Stimulated activated CD8-positive, alpha-beta memory T cell treated with anti-CD3 and anti-CD28 coated beads, Interleukin-7, amount 100 ng/mL, for 4 hours (primary cell): ENCODE data around the gene TRMT11.
"Not testable (repeated sequence)": the region's sequence is repeated elsewhere in the genome, so short reads cannot be mapped to it uniquely, and the experiment has no call there.

Experiments used
- DNase-seq, 2 donors: peaks; one replicate each; pipeline ENCODE4 v3.0.0-alpha.2; 2020; ENCODE audit warnings: low read depth in 2 of 2

Gene TRMT11

DNA sequence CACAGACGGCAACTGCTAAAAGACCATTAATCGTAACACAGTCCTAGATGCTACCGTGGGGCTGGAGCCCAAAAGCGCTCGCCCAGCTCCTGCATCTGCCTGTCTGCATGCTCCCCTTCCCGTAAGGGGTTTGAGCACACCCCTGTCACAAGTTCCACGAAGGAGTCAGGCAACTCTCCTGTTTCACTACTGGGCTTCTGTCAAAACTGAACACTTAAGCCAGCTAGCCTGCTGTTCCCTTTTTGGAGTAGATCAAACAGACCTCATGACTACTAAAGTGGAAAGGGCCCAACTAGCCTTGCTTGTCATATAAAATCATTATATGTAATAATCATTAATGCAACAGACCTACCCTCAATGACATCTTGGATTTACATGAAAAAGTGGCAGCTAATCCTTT lies 61.3 kb downstream of the TRMT11 start:
- no peak for DNase-seq

DNA sequence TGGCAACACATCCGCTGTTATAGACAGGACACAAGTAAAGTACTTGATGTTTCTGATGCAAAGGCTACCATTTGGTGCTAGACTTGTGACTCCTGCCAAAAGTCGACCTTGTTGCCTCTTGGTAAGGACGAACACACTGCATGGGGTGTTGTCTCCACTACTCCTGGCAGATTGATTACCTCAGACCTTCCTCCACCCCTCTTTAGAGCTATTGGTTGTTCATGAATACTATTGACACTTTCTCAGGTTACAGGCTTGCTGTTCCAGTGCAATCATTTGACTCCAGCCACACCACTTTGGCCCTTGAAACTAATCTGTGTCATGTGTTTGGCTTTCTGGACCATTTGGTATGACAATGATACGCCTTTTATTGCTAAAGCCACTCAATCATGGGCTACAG lies 62.3 kb downstream of the TRMT11 start:
- no peak for DNase-seq

DNA sequence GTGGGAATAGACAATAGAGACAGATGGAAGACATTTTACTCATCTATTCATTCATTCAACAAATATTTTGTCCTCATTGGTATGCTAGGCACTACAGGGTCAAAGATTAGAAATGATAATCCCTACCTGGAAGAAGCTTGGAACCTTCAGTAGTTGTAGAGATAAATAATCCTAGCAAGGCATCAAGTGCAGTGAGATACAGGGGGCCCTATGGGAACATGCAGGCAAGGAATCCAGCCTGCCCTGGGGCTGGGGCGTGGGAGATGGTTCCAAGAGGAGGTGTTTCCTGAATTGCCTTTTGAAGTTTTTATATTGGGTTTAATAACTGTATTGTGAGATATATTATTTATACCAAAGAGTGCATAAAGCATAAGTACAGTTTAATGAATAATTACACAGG lies 64.5 kb downstream of the TRMT11 start:
- DNase-seq, result no peak

DNA sequence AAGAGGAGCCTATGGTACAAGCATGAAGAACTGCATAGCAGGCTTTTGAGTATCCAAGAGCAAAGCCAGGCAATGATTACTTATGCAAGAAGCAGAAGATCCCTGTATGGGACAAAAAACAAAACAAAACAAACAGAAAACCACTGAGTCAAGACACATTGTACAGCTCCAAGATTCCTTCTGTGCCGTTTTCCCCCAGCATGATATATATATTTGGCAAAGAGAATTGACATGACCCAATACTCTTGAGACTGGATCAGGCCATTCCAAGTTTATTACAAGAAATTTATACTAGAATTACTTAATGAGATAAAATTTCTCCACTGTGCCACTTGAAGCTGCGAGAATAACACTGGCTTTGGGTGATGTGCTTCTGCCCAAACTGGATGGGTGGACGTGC lies 65.5 kb downstream of the TRMT11 start:
- no peak for DNase-seq

DNA sequence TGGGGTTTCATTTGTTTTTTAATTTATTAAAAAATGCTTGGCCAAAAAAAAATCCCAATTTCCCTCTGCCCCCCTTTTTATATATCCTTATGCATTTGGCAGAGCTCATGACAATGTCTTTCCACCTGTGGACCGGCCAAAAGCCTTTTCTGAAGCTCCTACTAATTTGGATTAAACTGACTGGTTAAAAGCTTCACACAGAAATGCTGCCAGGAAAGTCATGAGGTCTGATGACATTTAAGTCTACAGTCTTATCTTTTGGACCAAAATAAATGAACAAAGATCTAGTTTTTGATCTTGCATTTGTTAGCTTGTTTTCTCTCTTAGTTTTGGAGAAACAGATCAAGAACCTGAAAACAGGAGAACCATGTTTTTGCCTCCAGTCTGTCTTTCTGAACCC lies 66.1 kb downstream of the TRMT11 start:
- no peak for DNase-seq

DNA sequence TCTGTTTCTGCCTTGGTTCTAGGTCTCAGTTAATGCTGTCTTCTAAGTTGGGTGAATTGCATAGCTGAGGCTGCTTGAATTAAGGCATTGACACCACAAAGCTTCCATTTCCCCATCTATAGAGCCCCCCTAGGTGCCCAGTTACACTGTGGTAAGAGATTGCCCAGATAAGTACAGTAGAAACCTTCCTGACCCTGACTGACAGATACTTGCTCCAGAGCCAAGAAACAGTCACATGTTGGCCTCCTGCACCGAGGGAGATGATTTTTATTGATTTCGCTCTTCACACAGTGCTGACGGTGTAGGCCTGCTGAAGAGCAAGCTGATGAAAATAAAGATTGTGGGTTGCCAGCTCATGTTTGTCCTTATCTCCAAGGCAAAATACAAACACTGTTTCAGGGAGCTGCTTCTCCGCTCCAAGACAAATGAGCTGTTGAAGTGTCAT lies 67.9 kb downstream of the TRMT11 start:
- DNase-seq, result no peak

DNA sequence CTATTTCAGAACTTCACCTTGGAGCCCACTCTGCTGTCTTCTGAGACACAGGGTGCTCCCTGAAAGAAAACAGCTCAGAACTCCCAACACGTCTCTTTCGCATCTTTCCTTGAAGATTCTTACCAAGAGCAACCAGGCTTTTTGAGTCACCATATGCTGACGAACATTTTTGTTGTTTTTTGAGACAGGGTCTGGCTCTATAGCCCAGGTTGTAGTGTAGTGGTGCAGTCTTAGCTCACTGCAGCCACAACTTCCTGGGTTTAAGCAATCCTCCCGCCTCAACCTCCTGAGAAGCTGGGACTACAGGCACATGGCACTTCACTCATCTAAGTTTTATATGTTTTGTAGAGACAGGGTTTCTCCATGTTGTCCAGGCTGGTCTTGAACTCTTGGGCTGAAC lies 68.5 kb downstream of the TRMT11 start:
- DNase-seq, result no peak

DNA sequence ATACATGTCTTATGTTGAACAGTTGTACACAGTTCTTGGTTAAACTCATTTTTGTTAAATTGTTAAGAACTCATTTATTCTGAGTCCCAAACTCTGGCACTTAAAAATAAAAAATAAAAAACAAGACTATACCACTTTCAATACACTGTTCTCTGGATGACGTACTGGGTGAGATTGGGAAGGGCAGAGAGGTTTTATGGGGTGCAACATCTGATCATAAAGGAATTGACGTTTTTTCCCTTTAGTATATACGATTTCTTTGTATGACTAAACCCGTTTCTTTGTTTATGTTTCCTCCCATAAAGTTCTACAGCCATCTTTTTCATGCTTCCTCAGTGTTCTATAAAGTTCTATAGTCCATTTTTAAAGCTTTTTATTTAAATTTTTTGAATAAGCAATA lies 69.1 kb downstream of the TRMT11 start:
- DNase-seq, result no peak

DNA sequence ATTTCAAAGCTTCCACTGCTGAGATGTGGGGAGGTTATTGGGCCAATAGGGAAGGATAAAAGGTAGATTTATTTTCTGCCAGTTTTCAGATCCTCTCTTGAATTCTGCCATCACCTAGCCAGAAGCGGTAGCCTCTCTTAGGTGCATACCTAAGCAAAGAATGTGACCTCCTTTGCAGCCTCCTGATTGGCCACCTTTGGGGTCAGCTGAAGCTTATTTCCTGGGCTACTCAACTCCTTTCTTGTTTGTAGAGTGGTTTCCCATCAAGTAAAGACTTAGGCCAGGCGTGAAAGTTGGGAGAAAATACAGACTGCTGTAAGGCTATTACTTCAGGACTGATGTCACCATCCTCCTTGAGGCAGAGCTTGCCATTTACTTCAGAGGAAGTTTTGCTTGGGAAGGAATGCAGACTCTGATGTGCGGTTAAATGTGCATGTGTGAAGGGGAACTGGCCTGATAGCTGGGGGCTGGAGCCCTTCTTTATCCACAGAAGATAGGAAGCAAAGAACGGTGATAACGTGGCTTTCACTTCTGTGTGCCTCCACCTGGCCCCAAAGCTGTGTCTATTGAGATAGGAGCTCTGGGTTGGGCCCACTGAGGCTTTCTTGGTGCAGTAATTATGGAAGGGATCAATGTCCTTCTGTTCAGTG lies 70.1 kb downstream of the TRMT11 start:
- DNase-seq, result no peak

DNA sequence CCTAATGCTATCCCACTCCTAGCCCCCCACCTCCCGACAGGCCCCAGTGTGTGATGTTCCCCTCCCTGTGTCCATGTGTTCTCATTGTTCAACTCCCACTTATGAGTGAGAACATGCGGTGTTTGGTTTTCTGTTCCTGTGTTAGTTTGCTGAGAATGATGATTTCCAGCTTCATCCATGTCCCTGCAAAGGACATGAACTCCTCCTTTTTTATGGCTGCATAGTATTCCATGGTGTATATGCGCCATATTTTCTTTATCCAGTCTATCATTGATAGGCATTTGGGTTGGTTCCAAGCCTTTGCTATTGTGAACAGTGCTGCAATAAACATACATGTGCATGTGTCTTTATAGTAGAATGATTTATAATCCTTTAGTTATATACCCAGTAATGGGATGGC lies 71.7 kb downstream of the TRMT11 start:
- not testable (repeated sequence) for DNase-seq

DNA sequence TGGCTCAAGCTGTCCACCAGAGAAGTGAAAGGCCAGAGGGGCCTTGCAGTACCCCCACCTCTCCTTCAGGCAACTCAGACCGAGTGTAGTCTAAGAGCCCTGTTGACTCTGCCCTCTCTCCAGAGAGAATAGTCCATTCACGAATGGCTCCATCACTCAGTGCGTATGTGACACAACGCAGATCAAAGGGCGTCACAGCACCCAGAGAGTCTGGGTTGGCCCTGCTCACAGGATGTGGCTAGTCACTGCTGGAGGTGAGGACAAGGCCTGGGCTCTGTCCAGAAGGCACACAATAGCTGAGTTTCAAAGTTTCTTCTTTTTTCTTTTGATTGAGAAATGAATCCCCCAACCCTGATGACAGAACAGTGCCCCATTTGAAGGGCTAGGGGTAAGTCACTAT lies 74.1 kb downstream of the TRMT11 start:
- DNase-seq, result no peak

DNA sequence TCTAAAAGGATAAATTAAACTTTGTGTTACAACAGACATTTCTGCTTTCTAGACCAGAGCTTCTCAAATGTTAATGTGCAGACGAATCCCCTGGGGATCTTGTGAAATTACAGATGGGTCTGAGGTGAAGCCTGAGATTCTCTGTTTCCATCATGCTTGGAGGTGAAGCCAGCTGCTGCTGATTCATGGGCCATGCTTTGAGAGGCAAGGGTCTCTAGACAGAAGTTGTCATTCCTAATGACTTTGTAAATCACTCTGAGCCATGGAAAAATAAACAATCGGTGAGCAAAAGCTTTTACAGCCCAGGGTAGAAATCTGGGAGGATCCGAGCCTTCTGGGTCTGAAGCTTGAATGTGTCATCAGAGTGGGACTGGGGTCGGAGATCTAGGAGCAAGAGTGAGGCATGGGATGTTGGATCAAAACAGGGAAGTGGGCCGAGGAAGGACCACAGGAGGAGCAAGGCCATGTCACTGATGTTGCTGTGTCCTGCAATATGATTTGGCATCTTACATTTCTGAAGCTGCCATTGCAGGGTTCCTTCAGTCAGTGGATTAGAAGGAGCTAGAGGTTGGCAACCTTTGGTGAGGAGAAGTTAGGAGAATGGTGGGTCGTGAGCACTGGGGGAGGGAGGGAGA lies 77.3 kb downstream of the TRMT11 start:
- no peak for DNase-seq

DNA sequence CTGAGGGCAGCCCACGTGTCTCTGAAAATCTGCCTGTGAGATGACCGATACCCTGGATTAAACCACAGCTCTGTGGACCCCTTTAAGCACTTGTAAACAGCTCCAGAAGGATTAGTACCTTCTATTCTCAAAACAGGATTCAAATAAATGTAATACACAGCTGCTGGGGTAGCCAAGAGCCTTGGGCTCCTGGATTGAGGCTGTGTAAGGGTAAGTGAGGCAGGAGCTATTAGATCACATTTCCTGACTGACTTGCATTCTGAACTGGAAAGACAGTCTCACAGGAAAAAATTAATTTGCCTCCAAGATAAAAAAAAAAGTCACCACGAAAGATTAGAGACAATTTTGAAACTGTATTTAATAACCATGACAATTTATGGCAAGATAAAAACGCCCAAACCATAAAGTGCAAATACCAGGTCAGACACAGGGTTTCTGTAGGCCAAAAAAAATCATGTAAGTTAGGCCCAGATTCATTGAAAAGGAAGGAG lies 78.0 kb downstream of the TRMT11 start:
- no peak for DNase-seq

DNA sequence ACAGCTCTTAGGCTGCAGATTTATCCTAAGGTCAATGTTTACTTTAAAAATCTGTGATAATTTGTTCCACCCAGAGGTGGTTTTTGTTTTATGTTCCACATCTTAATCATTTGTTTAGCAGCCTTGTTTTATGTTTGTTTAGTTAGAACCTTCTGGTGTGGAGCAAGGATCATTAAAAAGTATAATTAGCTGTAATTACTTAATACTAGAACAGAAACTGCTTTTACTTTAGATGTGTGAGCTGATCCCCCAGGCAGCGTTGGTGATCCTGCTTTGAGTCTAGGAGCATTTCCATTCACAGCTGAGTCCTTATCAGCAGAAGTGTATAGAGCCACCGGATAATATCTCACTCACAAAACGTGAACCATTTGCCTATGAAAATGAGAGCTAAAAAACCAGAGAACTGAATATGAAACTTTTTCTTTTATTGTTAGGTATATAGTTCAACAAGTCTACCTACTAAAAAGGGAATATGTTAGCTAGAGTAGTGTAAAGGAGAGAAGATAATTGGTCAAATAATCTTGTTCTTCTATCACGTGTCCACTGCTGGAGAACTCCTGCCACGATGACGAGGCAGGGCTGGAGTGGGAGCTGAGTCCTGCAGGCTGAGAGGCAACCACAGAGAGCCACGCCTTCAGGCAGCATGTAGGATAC lies 78.5 kb downstream of the TRMT11 start:
- DNase-seq, result no peak

DNA sequence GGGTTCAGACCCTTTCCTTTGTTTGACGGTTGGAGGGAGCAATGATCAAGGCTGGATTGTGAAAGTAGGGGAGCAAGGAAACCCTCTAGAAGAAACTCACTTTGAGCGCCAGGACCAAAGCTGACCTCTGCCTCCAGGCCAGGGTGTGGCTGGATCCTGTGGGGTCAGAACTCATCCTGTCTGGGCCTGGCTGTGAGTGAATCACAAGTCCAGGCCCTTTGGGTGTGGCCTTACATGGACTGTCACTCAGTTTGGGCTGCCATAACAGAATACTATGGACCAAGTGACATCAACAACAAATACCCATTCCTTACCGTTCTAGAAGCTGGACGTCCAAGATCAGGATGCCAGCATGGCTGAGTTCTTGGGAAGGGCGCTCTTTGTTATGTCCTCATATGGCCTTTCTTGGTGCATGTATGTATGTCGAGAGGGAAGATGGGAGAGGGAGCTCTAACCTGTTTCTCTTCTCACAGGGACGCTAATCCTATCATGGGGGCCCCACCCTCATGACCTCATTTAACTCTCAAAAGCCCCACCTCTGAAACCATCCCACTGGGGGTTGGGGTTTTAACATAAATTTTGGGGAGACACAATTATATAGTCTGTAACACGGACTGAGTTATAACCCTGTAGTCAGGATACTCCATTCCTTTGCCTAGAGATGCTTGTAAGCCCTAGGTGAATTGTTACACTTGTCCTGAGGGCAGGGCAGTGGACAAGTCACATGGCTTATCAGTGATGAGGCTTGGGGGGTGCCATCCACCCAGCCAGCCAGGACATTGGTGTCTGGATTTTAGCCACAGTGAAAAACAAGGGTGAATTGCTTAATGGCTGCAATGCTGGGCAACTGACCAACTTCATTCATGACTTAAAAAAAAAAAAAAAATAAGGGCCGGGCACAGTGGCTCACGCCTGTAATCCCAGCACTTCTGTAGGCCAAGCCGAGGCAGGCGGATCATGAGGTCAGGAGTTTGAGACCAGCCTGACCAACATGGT lies 80.0 kb downstream of the TRMT11 start:
- DNase-seq, result no peak

DNA sequence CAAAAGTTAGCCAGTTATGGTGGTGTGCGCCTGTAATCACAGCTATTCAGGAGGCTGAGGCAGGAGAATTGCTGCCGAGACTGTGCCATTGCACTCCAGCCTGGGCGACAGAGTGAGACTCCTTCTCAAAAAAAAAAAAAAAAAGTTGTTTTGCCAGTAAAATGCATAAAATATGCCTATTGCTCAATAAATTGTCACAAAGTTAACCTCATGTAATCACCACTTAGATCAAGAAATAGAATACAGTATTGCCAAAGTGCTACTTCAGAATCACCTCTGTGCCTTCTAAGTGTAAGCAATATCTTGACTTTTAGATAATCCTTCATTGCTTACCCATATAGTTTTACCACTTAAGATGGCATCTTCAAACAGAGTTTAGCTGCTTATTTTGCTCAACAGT lies 80.7 kb downstream of the TRMT11 start:
- DNase-seq, result no peak

DNA sequence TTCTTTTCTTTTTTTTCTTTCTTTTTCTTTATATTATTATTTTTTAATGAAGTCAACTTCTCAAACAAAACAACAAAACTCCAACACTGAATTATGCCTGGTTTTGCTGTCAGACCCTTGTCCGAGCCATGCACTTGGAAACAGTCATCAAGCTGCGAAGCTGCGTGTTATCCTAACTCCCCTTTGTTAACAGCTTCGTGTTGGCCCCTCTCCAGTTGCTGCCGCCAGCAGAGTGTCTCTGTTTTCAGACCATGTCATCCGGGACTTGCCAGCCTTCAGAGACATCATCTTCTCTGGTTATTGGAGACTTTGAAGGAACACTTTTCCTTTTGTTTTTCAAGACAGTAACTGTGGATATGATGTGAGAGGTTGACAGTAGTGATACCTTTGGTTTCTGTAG lies 83.1 kb downstream of the TRMT11 start:
- no peak for DNase-seq

DNA sequence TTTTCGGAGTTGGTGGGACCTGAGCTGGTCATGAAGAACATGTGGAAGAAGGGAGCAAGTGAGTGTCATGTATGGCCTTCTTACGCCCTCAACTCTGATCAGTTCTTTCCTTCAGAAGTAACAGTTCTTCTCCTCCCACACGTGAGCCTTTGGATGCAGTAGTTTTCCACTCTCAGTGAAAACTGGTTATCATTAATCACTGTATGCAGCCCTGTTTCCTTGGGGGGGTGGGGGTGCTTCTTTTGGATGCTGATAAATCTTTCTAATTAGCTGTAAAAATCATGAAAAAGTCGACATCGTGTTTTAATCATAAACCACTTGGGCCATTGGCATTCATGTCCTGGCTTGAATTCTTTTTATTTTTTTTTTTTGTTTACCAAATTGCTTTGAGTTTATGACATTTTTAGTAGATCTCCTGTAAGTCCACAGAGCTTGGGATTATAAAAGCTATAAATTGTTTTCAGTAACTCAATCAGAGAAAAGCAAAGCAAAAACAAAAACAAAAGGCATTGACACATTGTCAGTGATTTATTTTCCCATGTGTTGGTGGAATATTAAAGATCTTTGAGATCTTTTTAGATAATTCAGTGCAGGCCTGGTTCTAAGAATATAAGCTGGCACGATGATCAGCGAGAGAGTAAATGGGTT lies 84.8 kb downstream of the TRMT11 start:
- DNase-seq, result no peak

DNA sequence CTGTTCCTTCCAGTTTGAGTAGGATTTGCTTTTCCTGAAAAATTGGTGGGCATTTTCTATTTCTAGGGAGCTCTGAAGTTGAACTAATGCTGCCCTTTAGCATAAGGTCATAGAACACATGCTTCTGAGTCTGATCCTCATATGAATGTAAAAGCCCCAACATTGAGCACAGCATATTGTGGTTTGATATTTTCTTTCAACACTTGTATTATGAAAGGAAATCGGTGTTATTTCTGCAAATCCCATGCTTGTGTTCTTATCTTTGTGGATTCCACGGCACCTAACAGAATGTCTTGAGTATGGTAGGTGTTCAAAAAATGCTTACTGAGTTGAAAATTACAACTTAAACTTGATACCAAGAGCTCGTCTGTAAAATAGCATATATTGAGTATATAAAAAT lies 85.8 kb downstream of the TRMT11 start:
- no peak for DNase-seq

DNA sequence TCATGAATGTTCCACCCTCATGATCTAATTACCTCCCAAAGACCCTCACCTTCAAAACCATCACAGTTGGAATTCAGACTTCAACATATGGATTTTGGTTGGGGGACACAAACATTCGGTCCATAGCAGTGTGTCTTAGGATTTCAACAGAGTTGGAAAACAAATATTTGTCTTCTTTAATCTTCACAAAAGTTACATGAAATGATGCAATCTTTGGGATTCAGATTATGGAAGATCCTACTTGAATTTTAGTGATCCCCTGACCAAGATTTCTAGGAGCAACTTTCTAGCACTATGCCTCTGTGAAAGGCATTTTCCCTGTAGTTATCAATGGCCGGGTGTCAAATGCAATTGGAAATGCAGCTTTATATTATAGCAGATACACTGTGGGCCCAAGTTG lies 86.5 kb downstream of the TRMT11 start:
- DNase-seq, result no peak

DNA sequence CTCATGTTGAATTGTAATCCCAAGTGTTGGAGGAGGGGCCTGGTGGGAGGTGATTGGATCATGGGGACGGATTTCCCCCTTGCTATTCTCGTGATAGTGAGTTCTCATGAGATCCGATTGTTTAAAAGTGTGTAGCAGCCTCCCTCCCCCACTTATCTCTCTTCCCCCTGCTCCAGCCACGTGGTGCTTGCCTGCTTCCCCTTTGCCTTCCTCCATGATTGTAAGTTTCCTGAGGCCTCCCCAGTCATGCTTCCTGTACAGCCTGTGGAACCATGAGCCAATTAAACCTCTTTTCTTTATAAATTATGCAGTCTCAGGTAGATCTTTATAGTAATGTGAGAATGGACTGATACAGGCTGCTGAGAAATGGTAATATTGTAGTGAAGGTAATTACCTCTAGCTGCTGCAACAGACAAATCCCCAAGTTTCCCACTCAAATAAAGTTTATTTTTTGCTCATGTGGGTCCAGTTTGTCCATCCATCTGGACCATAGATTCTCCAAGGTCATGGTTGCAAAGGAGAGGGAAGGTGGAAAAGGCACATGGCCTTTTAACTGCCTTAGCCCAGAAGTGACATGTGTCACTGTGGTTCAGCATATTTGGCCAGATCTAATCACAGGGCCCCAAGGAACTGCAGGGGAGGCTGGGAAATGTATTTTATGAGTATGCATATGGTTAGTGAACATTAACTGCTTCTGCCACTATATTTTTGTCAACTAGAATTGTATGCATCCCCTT lies 89.2 kb downstream of the TRMT11 start:
- DNase-seq, result no peak
